DOHH2 (cell line): ENCODE measurements around the gene CERS5.

Source experiments
- H3F3A ChIP-seq: fragments of 200-600 bp; sonication (generic), shearing (Covaris generic); 2 replicates; pipeline ENCODE4 v1.6.0; 2016; ENCODE audit warnings: antibody characterized with exemption, mild to moderate bottlenecking; ENCODE audit not compliant: control insufficient read depth, insufficient read depth
- H3K27ac ChIP-seq: fragments of 200-600 bp; sonication (generic); 2 replicates; pipeline ENCODE4 v1.5.1; 2014; ENCODE audit warnings: low read depth, mild to moderate bottlenecking, low read length, moderate library complexity
- H3K27me3 ChIP-seq: fragments of 200-600 bp; sonication (generic); 2 replicates; pipeline ENCODE4 v1.6.1; 2014; ENCODE audit warnings: mild to moderate bottlenecking, low read length, mixed read lengths; ENCODE audit not compliant: control insufficient read depth
- H3K36me3 ChIP-seq: fragments of 200-600 bp; sonication (generic); 2 replicates; pipeline ENCODE4 v1.6.1; 2014; ENCODE audit warnings: mild to moderate bottlenecking, low read length, moderate library complexity, mixed read lengths; ENCODE audit not compliant: control insufficient read depth
- H3K4me1 ChIP-seq: fragments of 200-600 bp; sonication (generic); 2 replicates; pipeline ENCODE4 v1.6.1; 2014; ENCODE audit warnings: mild to moderate bottlenecking, low read length, mixed read lengths; ENCODE audit not compliant: control insufficient read depth
- H3K4me2 ChIP-seq: fragments of 200-600 bp; sonication (generic); 2 replicates; pipeline ENCODE4 v1.6.0; 2014; ENCODE audit warnings: mild to moderate bottlenecking, low read length, moderate library complexity
- H3K4me3 ChIP-seq: fragments of 200-600 bp; sonication (generic); 2 replicates; pipeline ENCODE4 v1.5.1; 2014; ENCODE audit warnings: mild to moderate bottlenecking, low read length, mixed read lengths
- H3K79me2 ChIP-seq: fragments of 200-600 bp; sonication (generic); 2 replicates; pipeline ENCODE4 v1.6.1; 2014; ENCODE audit warnings: mild to moderate bottlenecking, low read length, mixed read lengths; ENCODE audit not compliant: control insufficient read depth
- H3K9me2 ChIP-seq: fragments of 200-600 bp; sonication (generic); replicated peaks from 2 replicates; pipeline ENCODE4 v1.6.1; 2014; ENCODE audit warnings: mild to moderate bottlenecking, low read length, mixed read lengths; ENCODE audit not compliant: control insufficient read depth
- H3K9me3 ChIP-seq: fragments of 200-600 bp; sonication (generic); 2 replicates; pipeline ENCODE4 v1.6.1; 2014; ENCODE audit warnings: antibody characterized with exemption, low read length, mixed read lengths; ENCODE audit not compliant: control insufficient read depth, insufficient read depth
- H4K20me1 ChIP-seq: fragments of 200-600 bp; sonication (generic); 2 replicates; pipeline ENCODE4 v1.6.0; 2014; ENCODE audit warnings: low read depth, mild to moderate bottlenecking, antibody characterized with exemption, low read length, moderate library complexity; ENCODE audit not compliant: control insufficient read depth, insufficient read depth
- EZH2phosphoT487 ChIP-seq: fragments of 200-600 bp; sonication (generic); IDR thresholded peaks from 2 replicates; pipeline ENCODE4 v1.6.1; 2017; ENCODE audit warnings: borderline replicate concordance, mild to moderate bottlenecking, antibody characterized with exemption, low read length, moderate library complexity, mixed read lengths
- TF ChIP-seq, protein P1 (sequence below): fragments of 200-600 bp; sonication (generic); IDR thresholded peaks from one replicate; pipeline ENCODE4 v1.5.1; 2014; ENCODE audit warnings: antibody characterized with exemption, mild to moderate bottlenecking, low read depth, low read length; ENCODE audit not compliant: poor library complexity, severe bottlenecking

CERS5 gene

DNA sequence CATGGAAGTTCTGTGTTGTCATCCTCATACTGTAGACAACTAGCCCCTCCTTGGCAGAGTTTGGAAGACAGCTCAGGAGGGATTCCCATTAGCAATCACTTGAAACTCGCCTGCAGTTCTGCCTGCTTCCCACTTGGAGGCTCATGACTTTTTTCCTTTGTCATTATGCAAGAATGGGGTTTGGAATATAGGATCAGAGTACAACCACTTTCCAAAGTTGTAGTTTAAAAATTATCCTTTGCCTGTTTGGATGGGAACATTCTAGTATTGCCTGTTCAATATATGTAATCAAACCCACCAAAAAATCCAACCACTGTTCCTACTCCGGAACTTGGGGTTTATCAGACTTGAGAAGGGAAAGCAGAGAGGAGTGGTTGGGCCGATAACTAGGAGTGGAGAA lies 65.5 kb downstream of the CERS5 start:
- H3K4me1 ChIP-seq, result peaks cover 4% of the 10 kb centered on the region; the same call in 1 of the 2 replicates
- peaks cover 38% of the 10 kb centered on the region for H3K36me3 ChIP-seq
- H3F3A ChIP-seq, result no peaks in the 10 kb centered on the region; the same call in 1 of the 2 replicates
- H3K4me2 ChIP-seq, result no peak overlapping the region
- no peaks in the 10 kb centered on the region for H3K9me3 ChIP-seq
- H4K20me1 ChIP-seq, result no peaks in the 10 kb centered on the region
- H3K9me2 ChIP-seq, result no peaks in the 10 kb centered on the region
- TF ChIP-seq EZH2phosphoT487, result no peak
- TF ChIP-seq, protein P1, sequence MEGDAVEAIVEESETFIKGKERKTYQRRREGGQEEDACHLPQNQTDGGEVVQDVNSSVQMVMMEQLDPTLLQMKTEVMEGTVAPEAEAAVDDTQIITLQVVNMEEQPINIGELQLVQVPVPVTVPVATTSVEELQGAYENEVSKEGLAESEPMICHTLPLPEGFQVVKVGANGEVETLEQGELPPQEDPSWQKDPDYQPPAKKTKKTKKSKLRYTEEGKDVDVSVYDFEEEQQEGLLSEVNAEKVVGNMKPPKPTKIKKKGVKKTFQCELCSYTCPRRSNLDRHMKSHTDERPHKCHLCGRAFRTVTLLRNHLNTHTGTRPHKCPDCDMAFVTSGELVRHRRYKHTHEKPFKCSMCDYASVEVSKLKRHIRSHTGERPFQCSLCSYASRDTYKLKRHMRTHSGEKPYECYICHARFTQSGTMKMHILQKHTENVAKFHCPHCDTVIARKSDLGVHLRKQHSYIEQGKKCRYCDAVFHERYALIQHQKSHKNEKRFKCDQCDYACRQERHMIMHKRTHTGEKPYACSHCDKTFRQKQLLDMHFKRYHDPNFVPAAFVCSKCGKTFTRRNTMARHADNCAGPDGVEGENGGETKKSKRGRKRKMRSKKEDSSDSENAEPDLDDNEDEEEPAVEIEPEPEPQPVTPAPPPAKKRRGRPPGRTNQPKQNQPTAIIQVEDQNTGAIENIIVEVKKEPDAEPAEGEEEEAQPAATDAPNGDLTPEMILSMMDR, result no peak
- no peak overlapping the region for H3K27ac ChIP-seq
- no peaks in the 10 kb centered on the region for H3K27me3 ChIP-seq
- no peak overlapping the region for H3K4me3 ChIP-seq
- no peaks in the 10 kb centered on the region for H3K79me2 ChIP-seq

DNA sequence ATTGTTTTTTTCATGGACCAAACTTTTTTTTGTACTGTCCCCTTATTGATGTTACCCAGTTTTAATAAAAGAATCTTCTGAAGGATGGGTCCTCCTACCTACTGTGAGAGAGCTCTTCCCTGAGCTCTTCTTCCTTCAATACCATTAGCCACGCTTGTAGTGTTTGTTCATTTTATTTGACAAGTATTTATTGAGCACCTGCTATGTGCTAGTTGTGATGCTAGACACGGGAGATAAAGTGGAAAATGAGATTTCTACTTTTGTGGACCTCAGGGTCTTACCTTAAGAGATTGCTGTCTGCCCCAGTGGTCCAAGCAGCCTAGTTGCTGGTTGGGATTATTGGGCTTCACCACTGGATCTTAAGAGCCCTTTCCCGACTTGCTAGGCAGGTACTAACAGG lies 66.6 kb downstream of the CERS5 start:
- H3K9me3 ChIP-seq, result no peaks in the 10 kb centered on the region
- H3K4me2 ChIP-seq, result no peak overlapping the region
- H3K27me3 ChIP-seq, result no peaks in the 10 kb centered on the region
- H4K20me1 ChIP-seq, result no peaks in the 10 kb centered on the region
- no peak overlapping the region for H3K4me3 ChIP-seq
- no peak for TF ChIP-seq EZH2phosphoT487
- TF ChIP-seq, protein P1, result no peak
- no peaks in the 10 kb centered on the region for H3K9me2 ChIP-seq
- no peaks in the 10 kb centered on the region; the same call in 1 of the 2 replicates for H3F3A ChIP-seq
- peaks cover 49% of the 10 kb centered on the region for H3K36me3 ChIP-seq
- H3K27ac ChIP-seq, result no peak overlapping the region
- no peaks in the 10 kb centered on the region for H3K79me2 ChIP-seq
- H3K4me1 ChIP-seq, result peaks cover 4% of the 10 kb centered on the region; the same call in 1 of the 2 replicates

DNA sequence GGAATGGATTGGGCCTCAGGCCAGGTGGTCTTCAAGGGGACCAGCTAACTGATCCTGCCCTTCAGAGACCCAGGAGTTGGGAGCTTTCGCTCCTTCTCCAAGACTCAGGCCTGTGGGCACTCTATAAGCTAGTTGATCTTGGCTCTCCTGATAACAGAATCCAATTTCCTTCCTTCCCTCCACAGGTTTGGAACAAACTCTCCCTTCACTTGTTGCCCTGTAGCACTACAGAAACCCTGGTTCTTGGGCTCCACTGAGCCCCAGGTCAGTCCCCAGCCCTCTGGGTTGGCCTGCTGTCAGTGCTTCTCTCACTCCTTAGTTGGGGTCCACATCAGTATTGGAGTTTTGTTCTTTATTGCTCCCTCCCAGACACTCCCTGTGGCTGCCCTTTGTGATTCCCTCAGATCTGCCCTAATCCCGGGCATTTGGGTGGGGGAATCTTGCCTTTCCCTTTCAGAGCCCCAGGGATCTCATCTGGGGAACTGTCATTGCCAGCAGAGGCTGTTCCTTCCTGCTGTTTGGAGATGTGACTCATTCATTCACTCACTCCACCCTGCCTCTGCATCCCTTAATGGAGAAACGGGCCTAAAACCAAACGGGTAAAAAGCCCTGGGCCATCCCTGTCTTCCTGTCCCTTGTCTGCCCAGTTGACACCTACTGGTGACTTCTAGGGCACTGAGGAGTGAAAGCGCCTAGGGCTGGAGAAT lies 67.7 kb downstream of the CERS5 start:
- peaks cover 4% of the 10 kb centered on the region; the same call in 1 of the 2 replicates for H3K4me1 ChIP-seq
- no peak overlapping the region for H3K4me2 ChIP-seq
- peaks cover 58% of the 10 kb centered on the region for H3K36me3 ChIP-seq
- H3K9me2 ChIP-seq, result no peaks in the 10 kb centered on the region
- H3K4me3 ChIP-seq, result no peak overlapping the region
- no peaks in the 10 kb centered on the region for H3K27me3 ChIP-seq
- no peaks in the 10 kb centered on the region; the same call in 1 of the 2 replicates for H3F3A ChIP-seq
- no peaks in the 10 kb centered on the region for H4K20me1 ChIP-seq
- H3K79me2 ChIP-seq, result no peaks in the 10 kb centered on the region
- TF ChIP-seq, protein P1, result no peak
- TF ChIP-seq EZH2phosphoT487, result no peak
- H3K9me3 ChIP-seq, result no peaks in the 10 kb centered on the region
- H3K27ac ChIP-seq, result no peak overlapping the region
